ENCODE results near the gene PRDM2.

PRDM2 gene

GRCh38 chr1:13820055-13820454 is 120.1 kb downstream of the PRDM2 start:
- DNase-seq = no peak

- no peak for DNase-seq
These were observed 120.5 kb downstream of the PRDM2 start for GRCh38 chr1:13820456-13820855.

DNA sequence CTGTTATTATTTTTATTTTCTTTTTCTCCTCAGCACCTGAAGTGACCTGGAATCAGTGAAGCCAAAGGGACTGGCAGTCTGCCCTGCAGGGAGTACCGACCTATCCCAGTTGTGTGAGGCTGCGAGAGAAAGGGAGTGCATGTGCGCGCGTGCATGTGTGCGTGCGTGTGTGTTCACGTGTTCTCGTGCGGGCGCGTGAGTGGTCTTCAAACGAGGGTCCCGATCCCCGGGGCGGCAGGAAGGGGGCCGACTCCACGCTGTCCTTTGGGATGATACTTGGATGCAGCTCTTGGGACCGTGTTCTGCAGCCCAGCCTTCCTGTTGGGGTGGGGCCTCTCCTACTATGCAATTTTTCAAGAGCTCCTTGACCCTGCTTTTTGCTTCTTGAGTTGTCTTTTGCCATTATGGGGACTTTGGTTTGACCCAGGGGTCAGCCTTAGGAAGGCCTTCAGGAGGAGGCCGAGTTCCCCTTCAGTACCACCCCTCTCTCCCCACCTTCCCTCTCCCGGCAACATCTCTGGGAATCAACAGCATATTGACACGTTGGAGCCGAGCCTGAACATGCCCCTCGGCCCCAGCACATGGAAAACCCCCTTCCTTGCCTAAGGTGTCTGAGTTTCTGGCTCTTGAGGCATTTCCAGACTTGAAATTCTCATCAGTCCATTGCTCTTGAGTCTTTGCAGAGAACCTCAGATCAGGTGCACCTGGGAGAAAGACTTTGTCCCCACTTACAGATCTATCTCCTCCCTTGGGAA is 123.3 kb downstream of the PRDM2 start:
- no peak for DNase-seq

- no peak for DNase-seq
These were observed 123.9 kb downstream of the PRDM2 start for GRCh38 chr1:13823936-13824335.

DNA sequence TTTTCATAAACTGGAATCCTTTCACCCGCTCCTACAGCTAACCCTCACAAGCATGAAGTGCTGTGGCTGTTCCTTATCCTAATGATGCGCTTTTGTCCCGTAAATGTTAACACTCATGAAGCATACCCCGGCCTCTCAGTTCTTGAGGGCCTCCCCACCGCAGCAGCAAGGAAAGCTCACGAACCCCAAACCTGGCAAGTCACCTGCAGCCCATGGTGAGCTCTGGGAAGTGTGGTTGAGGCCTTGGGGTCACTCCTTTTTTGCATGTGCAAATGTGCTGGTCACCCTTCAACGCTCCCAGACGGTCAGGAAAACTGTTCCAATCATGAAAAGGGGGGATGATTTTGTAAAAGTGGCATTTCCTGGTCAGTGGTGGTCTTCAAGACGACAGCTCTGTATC is 124.6 kb downstream of the PRDM2 start:
- DNase-seq = no peak

DNA sequence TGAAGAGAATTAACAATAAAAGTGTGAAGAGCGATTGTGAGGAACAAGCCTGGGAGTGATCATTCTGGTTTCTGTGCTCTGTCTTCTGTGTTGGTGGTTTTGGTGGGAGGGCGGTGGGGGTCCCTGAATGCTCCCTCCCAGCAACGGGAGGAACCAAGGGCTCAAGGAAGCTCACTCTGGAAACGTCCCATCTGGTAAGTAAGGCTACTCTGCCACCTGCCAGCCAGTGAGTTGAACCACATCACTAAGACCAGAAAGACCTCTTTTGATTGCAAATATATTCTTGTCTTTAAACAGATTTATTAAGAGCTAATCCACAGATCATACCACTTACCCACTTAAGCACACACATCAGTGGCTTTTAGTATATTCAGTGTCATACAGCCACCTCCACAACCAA is 125.0 kb downstream of the PRDM2 start:
- no peak for DNase-seq

DNA sequence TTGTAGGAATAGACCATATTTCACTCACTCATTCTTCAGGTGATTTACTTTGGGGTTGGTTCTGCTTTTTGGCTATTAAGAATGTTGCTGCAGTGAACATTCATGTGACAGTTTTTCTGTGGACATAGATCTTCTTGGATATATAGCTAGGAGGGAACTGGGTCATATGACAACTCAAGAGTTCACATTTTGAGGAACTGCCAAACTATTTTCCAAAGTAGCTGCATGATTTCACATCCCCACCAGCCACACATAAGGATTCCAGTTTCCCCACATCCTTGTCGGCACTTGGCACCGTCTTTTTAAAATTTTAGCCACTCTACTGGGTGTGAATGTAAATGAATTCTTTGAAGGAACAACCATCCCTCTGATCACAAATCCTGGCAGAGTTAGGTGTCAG is 126.0 kb downstream of the PRDM2 start:
- no peak for DNase-seq

DNA sequence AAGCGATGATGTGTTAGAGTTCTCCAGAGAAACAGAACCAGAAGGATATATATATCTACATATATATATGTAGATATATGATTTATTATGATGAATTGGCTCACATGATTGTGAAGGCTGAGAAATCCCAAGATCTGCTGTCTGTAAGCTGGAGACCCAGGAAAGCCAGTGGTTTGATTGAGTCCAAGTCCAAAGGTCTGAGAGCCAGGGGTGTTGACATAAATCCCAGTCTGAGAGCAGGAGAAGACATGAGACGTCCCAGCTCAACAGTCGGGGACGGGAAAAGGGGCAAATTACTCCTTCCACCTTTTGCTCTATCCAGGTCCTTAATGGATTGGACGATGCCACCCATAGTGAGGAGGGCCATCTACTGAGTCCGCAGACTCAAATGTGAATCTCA is 126.6 kb downstream of the PRDM2 start:
- no peak for DNase-seq

- DNase-seq = no peak
These were observed 128.6 kb downstream of the PRDM2 start for GRCh38 chr1:13828454-13829151.

- no peak for DNase-seq
These were observed 129.3 kb downstream of the PRDM2 start for GRCh38 chr1:13829152-13829769.

- no peak for DNase-seq
These were observed 130.2 kb downstream of the PRDM2 start for GRCh38 chr1:13830170-13830569.

- no peak for DNase-seq
These were observed 130.8 kb downstream of the PRDM2 start for GRCh38 chr1:13830616-13831280.

DNA sequence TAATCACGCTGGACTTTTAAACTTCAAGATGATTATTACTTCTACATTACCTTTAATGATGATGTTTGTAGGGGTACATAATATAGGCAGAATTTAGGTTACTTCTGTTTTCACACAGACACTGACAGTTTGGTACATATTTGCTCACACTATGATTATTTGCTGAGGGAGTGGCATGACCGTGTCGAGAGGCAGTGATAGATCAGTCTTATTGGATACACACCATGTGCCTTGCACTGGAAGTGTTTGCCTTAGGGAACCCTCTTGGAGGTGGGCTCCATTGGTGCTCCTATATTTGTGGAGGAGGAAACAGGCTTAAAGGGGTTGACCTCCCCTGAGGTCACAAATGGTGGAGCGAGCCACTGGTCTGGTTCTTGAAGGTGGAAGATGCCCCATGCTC is 132.1 kb downstream of the PRDM2 start:
- DNase-seq = no peak

- no peak for DNase-seq
These were observed 132.5 kb downstream of the PRDM2 start for GRCh38 chr1:13832536-13832935.

GRCh38 chr1:13836136-13836535 is 136.1 kb downstream of the PRDM2 start:
- no peak for DNase-seq

DNA sequence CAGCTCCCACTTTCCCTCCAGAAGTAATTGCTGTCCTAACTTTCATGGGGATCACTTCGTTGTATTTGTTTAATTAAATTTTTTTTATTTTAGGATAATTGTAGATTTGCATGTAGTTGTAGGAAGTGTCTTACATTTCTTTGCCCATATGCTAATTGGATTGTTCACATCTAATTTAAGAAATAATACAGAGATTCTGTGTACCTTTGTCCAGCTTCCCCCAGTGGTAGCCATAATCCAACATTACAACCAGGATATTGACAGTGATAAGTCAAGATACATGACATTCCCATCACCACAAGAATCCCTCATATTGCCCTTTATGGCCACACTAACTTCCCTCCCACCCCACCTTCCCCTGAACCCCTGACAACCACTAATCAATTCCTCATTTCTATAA is 136.6 kb downstream of the PRDM2 start:
- no peak for DNase-seq

DNA sequence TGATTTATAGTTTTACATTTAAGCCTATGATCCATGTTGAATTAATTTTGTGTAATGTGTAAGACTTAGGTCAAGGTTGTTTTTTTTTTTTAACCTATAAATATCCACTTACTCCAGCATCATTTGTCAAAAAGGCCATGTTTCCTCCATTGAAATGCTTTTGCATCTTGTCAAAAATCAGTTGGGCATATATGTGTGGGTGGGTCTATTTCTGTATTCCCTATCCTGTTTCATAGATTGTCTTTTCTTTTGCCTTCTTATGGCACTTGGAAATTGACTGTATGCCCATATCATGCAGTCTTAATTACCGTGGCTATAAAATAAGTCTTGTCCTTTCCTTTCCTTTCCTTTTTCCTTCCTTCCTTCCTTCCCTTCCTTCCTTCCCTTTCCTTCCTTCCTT is 138.2 kb downstream of the PRDM2 start:
- no peak for DNase-seq

DNA sequence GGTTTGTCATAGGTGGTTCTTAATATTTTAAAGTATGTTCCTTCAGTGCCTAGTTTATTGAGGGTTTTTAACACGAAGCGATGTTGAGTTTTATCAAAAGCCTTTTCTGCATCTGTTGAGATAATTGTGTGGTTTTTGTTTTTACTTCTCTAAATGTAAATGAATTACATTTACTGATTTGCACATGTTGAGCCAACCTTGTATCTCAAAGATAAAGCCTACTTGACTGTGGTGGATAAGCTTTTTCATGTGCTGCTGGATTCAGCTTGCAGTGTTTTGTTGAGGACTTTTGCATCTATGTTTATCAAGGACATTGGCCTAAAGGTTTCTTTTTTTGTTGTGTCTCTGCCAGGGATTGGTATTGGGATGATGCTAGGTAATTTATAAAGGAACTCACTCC is 142.5 kb downstream of the PRDM2 start:
- no peak for DNase-seq

- DNase-seq = no peak
These were observed 151.7 kb downstream of the PRDM2 start for GRCh38 chr1:13851726-13852125.

- no peak for DNase-seq
These were observed 155.6 kb downstream of the PRDM2 start for GRCh38 chr1:13855554-13855953.

DNA sequence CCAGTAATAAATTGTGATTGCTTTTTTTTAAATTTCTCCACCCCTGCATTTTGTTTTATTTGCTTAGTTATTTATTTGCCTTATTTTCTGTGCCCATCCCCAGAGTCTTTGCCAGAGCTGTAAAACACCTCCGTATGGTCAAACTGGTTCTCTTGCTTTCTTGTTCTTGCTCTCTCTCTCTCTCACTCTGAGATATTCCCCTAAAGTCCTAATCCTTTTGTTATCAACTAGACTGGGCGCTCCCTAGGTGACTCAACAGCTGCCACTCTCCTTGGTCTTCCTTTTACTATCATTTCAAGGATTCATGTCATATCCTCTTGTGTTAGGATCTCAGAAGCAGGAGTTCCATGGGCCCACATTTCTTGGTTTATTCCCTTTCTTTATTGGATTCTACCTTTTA is 160.0 kb downstream of the PRDM2 start:
- no peak for DNase-seq

DNA sequence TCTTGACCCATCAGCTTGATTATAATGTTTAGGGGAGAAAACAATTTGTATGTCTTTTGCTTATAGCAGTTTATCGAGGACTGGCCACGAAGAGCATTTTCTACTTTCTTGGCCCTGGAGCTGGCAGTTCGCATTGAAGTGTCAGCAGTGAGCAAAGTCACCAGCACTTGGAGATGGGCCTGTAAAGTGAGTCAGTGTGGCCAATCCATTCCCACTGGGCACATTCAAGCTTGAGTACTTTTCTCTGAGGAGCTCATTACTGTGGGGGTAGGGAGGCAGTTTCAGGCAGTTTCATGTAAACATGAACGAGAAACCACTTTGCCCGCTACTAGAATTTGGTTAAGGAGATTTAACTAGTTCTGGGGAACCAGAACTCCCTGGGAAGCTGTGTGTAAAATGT is 164.8 kb downstream of the PRDM2 start:
- DNase-seq = no peak

DNA sequence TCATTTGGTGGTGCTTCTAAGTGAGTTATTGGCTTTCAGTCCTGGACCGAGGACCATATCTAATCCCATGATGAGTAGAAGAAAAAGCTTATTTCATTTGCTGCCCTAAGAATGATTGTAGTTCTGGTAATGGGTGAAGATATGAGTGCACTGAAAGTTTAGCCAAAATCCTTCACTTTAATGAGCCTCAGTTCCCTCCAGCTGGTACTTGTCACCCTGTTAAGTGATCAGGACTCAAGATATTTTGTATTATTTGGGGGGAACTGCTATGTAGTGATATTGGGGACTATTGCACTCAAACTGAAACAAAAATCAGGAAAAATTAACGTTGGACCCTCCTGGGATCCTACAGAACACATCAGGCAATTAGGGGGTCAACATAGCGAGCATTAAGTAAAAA is 165.9 kb downstream of the PRDM2 start:
- DNase-seq = no peak

GRCh38 chr1:13867603-13868002 is 167.6 kb downstream of the PRDM2 start:
- DNase-seq = no peak
